ENCODE measurements around the gene EML6. TPM values are rescaled to one million over a fixed set of nuclear protein-coding genes. Genes with fewer than 3 reads are reported as not detected.

Gene EML6
- total and polyA plus RNA-seq, 2 of the 13 experiments (the other 11 are each of a cell fraction or from before 2014, with no cell fraction given) = 17.2 to 32.4 TPM

DNA sequence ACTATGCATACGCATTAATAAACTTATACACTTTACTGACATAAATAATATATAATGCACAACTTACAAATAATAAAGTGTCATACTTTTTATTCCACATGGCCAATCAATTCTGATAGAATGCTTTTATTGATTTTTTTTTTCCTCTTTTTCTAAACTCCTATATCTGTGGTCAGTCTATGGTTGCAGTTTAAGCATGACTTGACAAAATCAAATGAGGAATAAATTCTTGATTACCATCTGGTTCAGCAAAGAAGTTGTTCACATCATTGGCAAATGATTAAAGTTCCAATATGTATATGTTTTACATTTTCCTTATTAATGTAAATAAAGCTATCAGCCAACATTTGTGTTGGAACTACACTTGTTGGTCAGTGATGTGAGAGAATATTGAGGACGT is 83.5 kb downstream of the EML6 start:
- H3K4me2 ChIP-seq (ENCODE audit: low read depth, low read length) = no peak overlapping the region
- H3K4me3 ChIP-seq (replicated peaks in 1 of 3; ENCODE audit: insufficient read depth in 1 of 3, low read depth in 2 of 3, low read length in 3 of 3) = no peak overlapping the region
- H3K9ac ChIP-seq (ENCODE audit: insufficient read depth, low read depth, low read length) = no peak overlapping the region
- H3K36me3 ChIP-seq (replicated peaks in 1 of 2; ENCODE audit: control insufficient read depth in 1 of 2, insufficient read depth in 2 of 2, low read length in 2 of 2) = no peaks in the 10 kb centered on the region
- 91% methylated on average over 2 of the region's 2 CpGs for WGBS (ENCODE audit: low lambda C conversion rate)
- no TSS peak for BruUV-seq (replicated peaks)
- H3K4me1 ChIP-seq (ENCODE audit: insufficient read depth, low read length) = no peaks in the 10 kb centered on the region
- no peak for FAIRE-seq
- H3K79me2 ChIP-seq (ENCODE audit: insufficient read depth, low read length) = no peaks in the 10 kb centered on the region
- H4K20me1 ChIP-seq (ENCODE audit: insufficient read depth, low read length) = no peaks in the 10 kb centered on the region
- TF ChIP-seq, protein P1, sequence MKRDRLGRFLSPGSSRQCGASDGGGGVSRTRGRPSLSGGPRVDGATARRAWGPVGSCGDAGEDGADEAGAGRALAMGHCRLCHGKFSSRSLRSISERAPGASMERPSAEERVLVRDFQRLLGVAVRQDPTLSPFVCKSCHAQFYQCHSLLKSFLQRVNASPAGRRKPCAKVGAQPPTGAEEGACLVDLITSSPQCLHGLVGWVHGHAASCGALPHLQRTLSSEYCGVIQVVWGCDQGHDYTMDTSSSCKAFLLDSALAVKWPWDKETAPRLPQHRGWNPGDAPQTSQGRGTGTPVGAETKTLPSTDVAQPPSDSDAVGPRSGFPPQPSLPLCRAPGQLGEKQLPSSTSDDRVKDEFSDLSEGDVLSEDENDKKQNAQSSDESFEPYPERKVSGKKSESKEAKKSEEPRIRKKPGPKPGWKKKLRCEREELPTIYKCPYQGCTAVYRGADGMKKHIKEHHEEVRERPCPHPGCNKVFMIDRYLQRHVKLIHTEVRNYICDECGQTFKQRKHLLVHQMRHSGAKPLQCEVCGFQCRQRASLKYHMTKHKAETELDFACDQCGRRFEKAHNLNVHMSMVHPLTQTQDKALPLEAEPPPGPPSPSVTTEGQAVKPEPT (CRISPR knock-in tag; IDR thresholded peaks at IDR 0.05; ENCODE audit: low read depth) = no peak
- TF ChIP-seq NFKBIZ (CRISPR knock-in tag; IDR thresholded peaks at IDR 0.05) (no peak), NFE2L2 (IDR thresholded peaks at IDR 0.05; ENCODE audit: low read length) (peak; percentile 81)
- TF ChIP-seq, protein P2, sequence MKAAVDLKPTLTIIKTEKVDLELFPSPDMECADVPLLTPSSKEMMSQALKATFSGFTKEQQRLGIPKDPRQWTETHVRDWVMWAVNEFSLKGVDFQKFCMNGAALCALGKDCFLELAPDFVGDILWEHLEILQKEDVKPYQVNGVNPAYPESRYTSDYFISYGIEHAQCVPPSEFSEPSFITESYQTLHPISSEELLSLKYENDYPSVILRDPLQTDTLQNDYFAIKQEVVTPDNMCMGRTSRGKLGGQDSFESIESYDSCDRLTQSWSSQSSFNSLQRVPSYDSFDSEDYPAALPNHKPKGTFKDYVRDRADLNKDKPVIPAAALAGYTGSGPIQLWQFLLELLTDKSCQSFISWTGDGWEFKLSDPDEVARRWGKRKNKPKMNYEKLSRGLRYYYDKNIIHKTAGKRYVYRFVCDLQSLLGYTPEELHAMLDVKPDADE (CRISPR knock-in tag; IDR thresholded peaks at IDR 0.05) = no peak
- TF ChIP-seq, protein P3, sequence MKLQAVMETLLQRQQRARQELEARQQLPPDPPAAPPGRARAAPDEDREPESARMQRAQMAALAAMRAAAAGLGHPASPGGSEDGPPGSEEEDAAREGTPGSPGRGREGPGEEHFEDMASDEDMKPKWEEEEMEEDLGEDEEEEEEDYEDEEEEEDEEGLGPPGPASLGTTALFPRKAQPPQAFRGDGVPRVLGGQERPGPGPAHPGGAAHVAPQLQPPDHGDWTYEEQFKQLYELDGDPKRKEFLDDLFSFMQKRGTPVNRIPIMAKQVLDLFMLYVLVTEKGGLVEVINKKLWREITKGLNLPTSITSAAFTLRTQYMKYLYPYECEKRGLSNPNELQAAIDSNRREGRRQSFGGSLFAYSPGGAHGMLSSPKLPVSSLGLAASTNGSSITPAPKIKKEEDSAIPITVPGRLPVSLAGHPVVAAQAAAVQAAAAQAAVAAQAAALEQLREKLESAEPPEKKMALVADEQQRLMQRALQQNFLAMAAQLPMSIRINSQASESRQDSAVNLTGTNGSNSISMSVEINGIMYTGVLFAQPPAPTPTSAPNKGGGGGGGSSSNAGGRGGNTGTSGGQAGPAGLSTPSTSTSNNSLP (IDR thresholded peaks at IDR 0.05; ENCODE audit: low read depth, low read length) = no peak
- H2AFZ ChIP-seq (ENCODE audit: low read length) = no peak overlapping the region
- ATAC-seq = no peak
- intact Hi-C loops (cut with micrococcal nuclease; ENCODE audit: unreplicated experiment) (no loop called here), in situ Hi-C loops (cut with HindIII; ENCODE audit: extremely low pct_ligation_motif_present, low pct_unique_long_range_greater_than_20kb) (no loop called here)
- ChIA-PET POLR2A (no interaction called here), CTCF (ENCODE audit: low intra/inter-chr PET ratio, low total read pairs) (no interaction called here)
- no peaks in the 10 kb centered on the region for H3K9me3 ChIP-seq (ENCODE audit: low read length)
- DNase-seq (ENCODE audit: low spot score) = no peak
- no peaks in the 10 kb centered on the region for H3K27me3 ChIP-seq (ENCODE audit: control insufficient read depth in 1 of 2, insufficient read depth in 2 of 2, low read length in 2 of 2)
- no peak overlapping the region for H3K27ac ChIP-seq (ENCODE audit: extremely low read length, insufficient read depth, low read length)
